Tibial nerve (tissue), 4 donors: ENCODE measurements around the gene TPGS1.

Source experiments
- EP300 ChIP-seq, 2 donors: sonication (generic); formaldehyde crosslinking; IDR thresholded peaks; one replicate each; pipeline ENCODE4 v1.6.1; 2017; ENCODE audit warnings: antibody characterized with exemption in 2 of 2, mild to moderate bottlenecking in 1 of 2
- POLR2A ChIP-seq, 2 donors: fragments of 450-650 bp; IDR thresholded peaks; one replicate each; pipeline ENCODE4 v1.6.1; 2017; ENCODE audit warnings: antibody characterized with exemption in 2 of 2, mild to moderate bottlenecking in 2 of 2, moderate library complexity in 2 of 2
- TF ChIP-seq, protein P1 (sequence below), 5 experiments: fragments of 200-600 bp in 3 of 5; fragments of 450-650 bp in 2 of 5; sonication (generic) in 3 of 5; IDR thresholded peaks; one replicate each; pipeline ENCODE4 v1.5.1; 2016 to 2019; ENCODE audit warnings: antibody characterized with exemption in 5 of 5, mild to moderate bottlenecking in 3 of 5, moderate library complexity in 2 of 5

DNA sequence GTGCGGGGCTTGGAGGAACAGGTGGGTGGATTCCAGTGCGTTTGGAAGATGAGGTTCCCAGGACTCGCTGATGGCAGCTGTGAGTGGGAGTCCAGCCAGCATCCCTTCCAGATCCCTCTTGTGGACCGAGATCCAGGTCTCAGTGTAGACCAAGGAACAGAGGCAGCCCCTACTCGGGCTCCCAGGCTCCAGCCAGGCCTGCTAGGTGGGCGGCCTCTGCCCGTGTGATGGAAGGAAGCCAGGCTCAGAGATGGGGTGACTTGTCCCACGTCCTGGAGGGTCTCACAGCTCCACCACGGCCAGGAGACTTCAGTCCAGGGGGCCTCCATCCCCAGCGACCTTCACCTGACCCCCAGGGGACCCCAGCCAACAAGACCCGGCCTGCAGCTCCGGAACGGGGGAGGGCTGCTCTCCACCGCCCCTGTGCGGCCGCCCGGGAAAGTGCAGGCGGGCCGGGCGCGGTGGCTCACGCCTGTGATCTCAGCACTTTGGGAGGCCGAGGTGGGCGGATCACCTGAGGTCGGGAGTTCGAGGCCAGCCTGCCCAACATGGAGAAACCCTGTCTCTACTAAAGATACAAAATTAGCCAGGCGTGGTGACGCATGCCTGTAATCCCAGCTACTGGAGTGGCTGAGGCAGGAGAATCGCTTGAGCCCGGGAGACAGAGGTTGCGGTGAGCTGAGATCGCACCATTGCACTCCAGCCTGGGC, 11.7 kb upstream of the TPGS1 start:
- TF ChIP-seq POLR2A (IDR thresholded peaks at IDR 0.05) (no peak), EP300 (IDR thresholded peaks at IDR 0.05) (no peak)
- TF ChIP-seq, protein P1, sequence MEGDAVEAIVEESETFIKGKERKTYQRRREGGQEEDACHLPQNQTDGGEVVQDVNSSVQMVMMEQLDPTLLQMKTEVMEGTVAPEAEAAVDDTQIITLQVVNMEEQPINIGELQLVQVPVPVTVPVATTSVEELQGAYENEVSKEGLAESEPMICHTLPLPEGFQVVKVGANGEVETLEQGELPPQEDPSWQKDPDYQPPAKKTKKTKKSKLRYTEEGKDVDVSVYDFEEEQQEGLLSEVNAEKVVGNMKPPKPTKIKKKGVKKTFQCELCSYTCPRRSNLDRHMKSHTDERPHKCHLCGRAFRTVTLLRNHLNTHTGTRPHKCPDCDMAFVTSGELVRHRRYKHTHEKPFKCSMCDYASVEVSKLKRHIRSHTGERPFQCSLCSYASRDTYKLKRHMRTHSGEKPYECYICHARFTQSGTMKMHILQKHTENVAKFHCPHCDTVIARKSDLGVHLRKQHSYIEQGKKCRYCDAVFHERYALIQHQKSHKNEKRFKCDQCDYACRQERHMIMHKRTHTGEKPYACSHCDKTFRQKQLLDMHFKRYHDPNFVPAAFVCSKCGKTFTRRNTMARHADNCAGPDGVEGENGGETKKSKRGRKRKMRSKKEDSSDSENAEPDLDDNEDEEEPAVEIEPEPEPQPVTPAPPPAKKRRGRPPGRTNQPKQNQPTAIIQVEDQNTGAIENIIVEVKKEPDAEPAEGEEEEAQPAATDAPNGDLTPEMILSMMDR (IDR thresholded peaks at IDR 0.05): peak in 4 of 5 experiments; percentile 34 to 67 (median 62)
